ENCODE data around the gene COPS8.

DNA sequence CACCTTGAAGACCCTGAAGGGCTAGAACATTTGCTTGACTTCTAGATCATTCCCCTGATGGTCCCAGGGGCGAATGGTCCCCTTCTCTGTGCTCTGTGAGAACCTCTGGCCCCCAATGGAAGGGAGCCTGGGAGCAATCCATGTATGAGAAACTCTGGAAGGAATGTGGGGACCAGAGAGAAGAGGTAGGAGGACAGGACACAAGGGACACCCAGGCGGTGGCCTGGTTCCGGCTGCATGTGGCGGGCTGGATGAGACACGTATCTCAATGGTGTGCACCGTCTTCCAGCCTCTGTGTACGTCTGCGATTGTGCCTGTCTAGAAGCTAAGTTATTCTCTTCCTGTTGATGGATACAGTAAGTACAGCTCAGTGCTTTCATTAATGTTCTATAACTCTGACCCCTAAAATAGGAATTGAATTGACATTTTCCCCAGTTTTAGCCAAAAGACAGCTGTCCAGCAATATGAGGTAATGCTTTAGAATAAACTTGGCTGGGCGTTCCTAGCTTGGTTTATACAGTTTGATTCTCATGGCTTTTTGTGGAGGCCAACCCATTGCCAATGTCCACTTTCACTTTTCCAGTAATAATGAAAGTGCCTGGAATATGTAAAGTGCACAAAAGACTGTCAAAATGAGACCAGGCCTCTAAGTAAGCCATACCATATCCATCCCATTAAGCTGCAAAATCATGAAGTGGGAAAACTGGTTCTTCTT, 30.1 kb upstream of the COPS8 start:
- TF ChIP-seq YY1 (IDR thresholded peaks at IDR 0.05; ENCODE audit: low read depth), result no peak
- TF ChIP-seq, protein P1, sequence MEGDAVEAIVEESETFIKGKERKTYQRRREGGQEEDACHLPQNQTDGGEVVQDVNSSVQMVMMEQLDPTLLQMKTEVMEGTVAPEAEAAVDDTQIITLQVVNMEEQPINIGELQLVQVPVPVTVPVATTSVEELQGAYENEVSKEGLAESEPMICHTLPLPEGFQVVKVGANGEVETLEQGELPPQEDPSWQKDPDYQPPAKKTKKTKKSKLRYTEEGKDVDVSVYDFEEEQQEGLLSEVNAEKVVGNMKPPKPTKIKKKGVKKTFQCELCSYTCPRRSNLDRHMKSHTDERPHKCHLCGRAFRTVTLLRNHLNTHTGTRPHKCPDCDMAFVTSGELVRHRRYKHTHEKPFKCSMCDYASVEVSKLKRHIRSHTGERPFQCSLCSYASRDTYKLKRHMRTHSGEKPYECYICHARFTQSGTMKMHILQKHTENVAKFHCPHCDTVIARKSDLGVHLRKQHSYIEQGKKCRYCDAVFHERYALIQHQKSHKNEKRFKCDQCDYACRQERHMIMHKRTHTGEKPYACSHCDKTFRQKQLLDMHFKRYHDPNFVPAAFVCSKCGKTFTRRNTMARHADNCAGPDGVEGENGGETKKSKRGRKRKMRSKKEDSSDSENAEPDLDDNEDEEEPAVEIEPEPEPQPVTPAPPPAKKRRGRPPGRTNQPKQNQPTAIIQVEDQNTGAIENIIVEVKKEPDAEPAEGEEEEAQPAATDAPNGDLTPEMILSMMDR (IDR thresholded peaks at IDR 0.05), result no peak
- no peak for TF ChIP-seq POLR2AphosphoS5 (IDR thresholded peaks at IDR 0.05; ENCODE audit: low read depth, low read length)
- TF ChIP-seq, protein P2, sequence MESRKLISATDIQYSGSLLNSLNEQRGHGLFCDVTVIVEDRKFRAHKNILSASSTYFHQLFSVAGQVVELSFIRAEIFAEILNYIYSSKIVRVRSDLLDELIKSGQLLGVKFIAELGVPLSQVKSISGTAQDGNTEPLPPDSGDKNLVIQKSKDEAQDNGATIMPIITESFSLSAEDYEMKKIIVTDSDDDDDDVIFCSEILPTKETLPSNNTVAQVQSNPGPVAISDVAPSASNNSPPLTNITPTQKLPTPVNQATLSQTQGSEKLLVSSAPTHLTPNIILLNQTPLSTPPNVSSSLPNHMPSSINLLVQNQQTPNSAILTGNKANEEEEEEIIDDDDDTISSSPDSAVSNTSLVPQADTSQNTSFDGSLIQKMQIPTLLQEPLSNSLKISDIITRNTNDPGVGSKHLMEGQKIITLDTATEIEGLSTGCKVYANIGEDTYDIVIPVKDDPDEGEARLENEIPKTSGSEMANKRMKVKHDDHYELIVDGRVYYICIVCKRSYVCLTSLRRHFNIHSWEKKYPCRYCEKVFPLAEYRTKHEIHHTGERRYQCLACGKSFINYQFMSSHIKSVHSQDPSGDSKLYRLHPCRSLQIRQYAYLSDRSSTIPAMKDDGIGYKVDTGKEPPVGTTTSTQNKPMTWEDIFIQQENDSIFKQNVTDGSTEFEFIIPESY (IDR thresholded peaks at IDR 0.05; ENCODE audit: borderline replicate concordance, low read depth), result no peak
- TF ChIP-seq GATA2 (CRISPR knock-in tag; IDR thresholded peaks at IDR 0.05), result no peak
- TF ChIP-seq RCOR1 (IDR thresholded peaks at IDR 0.05; ENCODE audit: low read length), result no peak
- no peak for TF ChIP-seq RAD21 (IDR thresholded peaks at IDR 0.05; ENCODE audit: low read length)
- no peak for TF ChIP-seq GABPA (IDR thresholded peaks at IDR 0.05; ENCODE audit: low read depth)
- TF ChIP-seq RFX5 (IDR thresholded peaks at IDR 0.05; ENCODE audit: low read length), result no peak
- TF ChIP-seq TEAD4 (IDR thresholded peaks at IDR 0.05; ENCODE audit: borderline replicate concordance, insufficient read depth), result no peak

Data from SK-N-SH (cell line).